Natural killer cell (primary cell): ENCODE data around the gene CPNE4. TPM values are rescaled to one million over a fixed set of nuclear protein-coding genes. Genes with fewer than 3 reads are reported as not detected.

Experiments
- ATAC-seq, 3 donors: fragments of 150-1000 bp in 2 of 3; fragments of 200-7000 bp in 1 of 3; cut with Tn5 transposase; 1 replicate in 1 of 3; 2 replicates in 2 of 3; pipeline ENCODE4 v1.10.0; 2021; ENCODE audit warnings: mild to moderate bottlenecking in 2 of 3, moderate library complexity in 2 of 3
- DNase-seq, 2 donors: peaks; one replicate each; pipeline versions ENCODE4 v3.0.0 to v3.0.0-alpha.2; 2013 to 2021; ENCODE audit warnings: mixed read lengths in 1 of 2
- H3K27ac ChIP-seq: one replicate; pipeline ENCODE4 v1.5.1; 2013; ENCODE audit warnings: mild to moderate bottlenecking, low read length
- H3K27me3 ChIP-seq: one replicate; pipeline ENCODE4 v1.6.1; 2013; ENCODE audit warnings: low read length; ENCODE audit not compliant: control insufficient read depth, insufficient read depth
- H3K36me3 ChIP-seq: one replicate; pipeline ENCODE4 v1.6.1; 2013; ENCODE audit warnings: low read length; ENCODE audit not compliant: control insufficient read depth, insufficient read depth
- H3K4me1 ChIP-seq: one replicate; pipeline ENCODE4 v1.6.1; 2013; ENCODE audit warnings: low read length; ENCODE audit not compliant: control insufficient read depth, insufficient read depth
- H3K4me3 ChIP-seq: one replicate; pipeline ENCODE4 v1.5.1; 2013; ENCODE audit warnings: low read length
- H3K9me3 ChIP-seq: one replicate; pipeline ENCODE4 v1.6.1; 2013; ENCODE audit warnings: low read length; ENCODE audit not compliant: control insufficient read depth, insufficient read depth
- H3K27ac Mint-ChIP-seq, 2 donors: one replicate each; pipeline ENCODE4 v1.8.0; 2022; ENCODE audit warnings: mild to moderate bottlenecking in 2 of 2, mixed read lengths in 2 of 2, moderate library complexity in 1 of 2
- H3K27me3 Mint-ChIP-seq, 2 donors: one replicate each; pipeline ENCODE4 v1.8.0; 2022; ENCODE audit warnings: low read depth in 2 of 2, mixed read lengths in 2 of 2
- H3K36me3 Mint-ChIP-seq: one replicate; pipeline ENCODE4 v1.8.0; 2022; ENCODE audit warnings: mixed read lengths
- H3K4me1 Mint-ChIP-seq, 2 donors: one replicate each; pipeline ENCODE4 v1.8.0; 2022; ENCODE audit warnings: mixed read lengths in 2 of 2
- H3K4me3 Mint-ChIP-seq: one replicate; pipeline ENCODE4 v1.8.0; 2022; ENCODE audit warnings: mild to moderate bottlenecking, moderate library complexity, mixed read lengths
- H3K9me3 Mint-ChIP-seq, 2 donors: one replicate each; pipeline ENCODE4 v1.8.0; 2022; ENCODE audit warnings: mixed read lengths in 2 of 2
- WGBS: methylation state at CpG from one replicate; pipeline ENCODE4 v1.1.7; 2013; ENCODE audit warnings: missing lambda C conversion rate; ENCODE audit not compliant: insufficient coverage; 5-methylcytosine and 5-hydroxymethylcytosine counted together
- intact Hi-C: fragments of 100-400 bp; cut with micrococcal nuclease; formaldehyde crosslinking; loops from one replicate; pipeline ENCODE4 v1.14.2; 2022
- total RNA-seq, 4 donors: library from RNA; stranded (reverse); fragments of 120-200 nt in 1 of 4; gene quantifications; one replicate each; pipeline versions ENCODE4 v1.2.3 to v1.2.4, GENCODE V29; 2013 to 2022
- TF ChIP-seq, protein P1 (sequence below): fragments of 200-600 bp; IDR thresholded peaks from one replicate; pipeline ENCODE4 v1.8.0; 2022; ENCODE audit warnings: antibody characterized with exemption

CPNE4 gene
- total RNA-seq, 3 donors from 2014 or later (not counting 1 experiment from before 2014, with no cell fraction given): not detected

DNA sequence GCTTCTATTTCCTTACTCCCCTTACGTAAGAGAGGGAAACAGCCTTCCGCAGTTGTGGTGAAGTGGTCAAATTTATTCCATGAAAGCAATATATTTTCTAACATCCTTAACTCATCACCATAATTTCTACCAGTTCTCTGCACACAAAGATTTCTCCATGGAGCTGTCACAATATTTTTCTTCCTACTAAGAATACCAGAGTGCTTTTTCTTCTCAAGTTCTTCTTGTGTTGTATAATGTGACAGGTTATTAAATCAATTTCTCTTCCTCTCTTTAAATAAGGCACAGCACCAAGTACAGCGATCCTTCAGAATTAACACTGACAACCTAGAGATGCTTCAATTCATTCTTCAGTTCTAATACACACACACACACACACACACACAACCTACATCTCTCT lies 153.0 kb downstream of the CPNE4 start:
- ATAC-seq: no peak
- Histone ChIP-seq H3K9me3 (no peaks in the 10 kb centered on the region), H3K27ac (no peak overlapping the region), H3K4me1 (no peaks in the 10 kb centered on the region), H3K4me3 (no peak overlapping the region), H3K27me3 (no peaks in the 10 kb centered on the region), H3K36me3 (no peaks in the 10 kb centered on the region)
- Mint-ChIP-seq H3K27ac (no peak overlapping the region), H3K9me3 (no peaks in the 10 kb centered on the region), H3K4me1 (no peaks in the 10 kb centered on the region), H3K4me3 (no peak overlapping the region), H3K27me3 (no peaks in the 10 kb centered on the region), H3K36me3 (no peaks in the 10 kb centered on the region)
- no peak for DNase-seq
- TF ChIP-seq, protein P1, sequence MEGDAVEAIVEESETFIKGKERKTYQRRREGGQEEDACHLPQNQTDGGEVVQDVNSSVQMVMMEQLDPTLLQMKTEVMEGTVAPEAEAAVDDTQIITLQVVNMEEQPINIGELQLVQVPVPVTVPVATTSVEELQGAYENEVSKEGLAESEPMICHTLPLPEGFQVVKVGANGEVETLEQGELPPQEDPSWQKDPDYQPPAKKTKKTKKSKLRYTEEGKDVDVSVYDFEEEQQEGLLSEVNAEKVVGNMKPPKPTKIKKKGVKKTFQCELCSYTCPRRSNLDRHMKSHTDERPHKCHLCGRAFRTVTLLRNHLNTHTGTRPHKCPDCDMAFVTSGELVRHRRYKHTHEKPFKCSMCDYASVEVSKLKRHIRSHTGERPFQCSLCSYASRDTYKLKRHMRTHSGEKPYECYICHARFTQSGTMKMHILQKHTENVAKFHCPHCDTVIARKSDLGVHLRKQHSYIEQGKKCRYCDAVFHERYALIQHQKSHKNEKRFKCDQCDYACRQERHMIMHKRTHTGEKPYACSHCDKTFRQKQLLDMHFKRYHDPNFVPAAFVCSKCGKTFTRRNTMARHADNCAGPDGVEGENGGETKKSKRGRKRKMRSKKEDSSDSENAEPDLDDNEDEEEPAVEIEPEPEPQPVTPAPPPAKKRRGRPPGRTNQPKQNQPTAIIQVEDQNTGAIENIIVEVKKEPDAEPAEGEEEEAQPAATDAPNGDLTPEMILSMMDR: no peak
- WGBS: 50% methylated on average over 1 of the region's 3 CpGs
- intact Hi-C loops: no loop called here

DNA sequence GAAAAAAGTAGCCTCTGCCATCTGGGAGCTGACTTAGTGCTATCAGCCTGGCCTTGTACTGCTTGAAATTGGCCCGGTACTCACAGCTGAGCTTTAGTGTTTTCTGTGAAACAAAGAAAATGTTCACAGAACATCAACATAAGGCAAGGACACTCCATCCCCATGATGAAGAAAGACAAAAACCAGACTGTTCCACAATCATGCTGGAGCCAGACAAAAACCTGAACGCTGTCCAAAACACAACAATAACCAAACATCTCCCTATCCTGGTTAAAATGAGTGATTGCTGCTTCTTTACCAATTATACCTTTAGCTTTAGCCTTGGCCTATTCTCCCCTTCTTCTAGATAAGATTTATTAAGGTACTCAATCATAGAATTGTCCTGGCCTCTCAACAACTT lies 153.9 kb downstream of the CPNE4 start:
- 69% methylated on average over 2 of the region's 2 CpGs for WGBS
- H3K36me3 Mint-ChIP-seq: no peaks in the 10 kb centered on the region
- no peak overlapping the region for H3K4me3 ChIP-seq
- ATAC-seq: no peak
- H3K27me3 ChIP-seq: no peaks in the 10 kb centered on the region
- TF ChIP-seq, protein P1: no peak
- no peaks in the 10 kb centered on the region for H3K36me3 ChIP-seq
- no peaks in the 10 kb centered on the region for H3K9me3 Mint-ChIP-seq
- no peak overlapping the region for H3K27ac ChIP-seq
- no peaks in the 10 kb centered on the region for H3K4me1 Mint-ChIP-seq
- no peaks in the 10 kb centered on the region for H3K9me3 ChIP-seq
- intact Hi-C loops: no loop called here
- no peak for DNase-seq
- H3K27me3 Mint-ChIP-seq: no peaks in the 10 kb centered on the region
- no peak overlapping the region for H3K27ac Mint-ChIP-seq
- H3K4me1 ChIP-seq: no peaks in the 10 kb centered on the region
- no peak overlapping the region for H3K4me3 Mint-ChIP-seq

DNA sequence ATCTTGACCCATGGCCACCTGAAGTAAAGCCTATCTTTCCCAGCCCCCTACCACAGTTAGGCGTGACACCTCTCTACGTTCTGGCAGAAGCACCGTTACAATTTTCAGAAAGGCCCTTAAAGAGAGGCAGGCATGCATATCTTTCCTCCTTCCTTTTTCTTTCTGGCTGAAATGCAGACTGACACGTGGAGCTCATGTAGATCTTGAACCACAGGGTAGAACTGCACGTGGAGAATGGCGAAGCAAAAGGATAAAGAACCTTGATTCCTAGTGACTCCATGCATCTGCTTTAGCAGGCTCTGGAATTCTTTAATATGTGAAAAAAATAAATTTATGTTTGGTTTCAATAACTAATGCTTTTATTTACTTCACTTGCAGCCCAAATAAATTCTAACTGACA lies 166.6 kb downstream of the CPNE4 start:
- Mint-ChIP-seq H3K36me3 (no peaks in the 10 kb centered on the region), H3K9me3 (peaks cover 3 to 7% of the 10 kb centered on the region in 2 donors)
- WGBS: 64% methylated on average over 6 of the region's 6 CpGs

DNA sequence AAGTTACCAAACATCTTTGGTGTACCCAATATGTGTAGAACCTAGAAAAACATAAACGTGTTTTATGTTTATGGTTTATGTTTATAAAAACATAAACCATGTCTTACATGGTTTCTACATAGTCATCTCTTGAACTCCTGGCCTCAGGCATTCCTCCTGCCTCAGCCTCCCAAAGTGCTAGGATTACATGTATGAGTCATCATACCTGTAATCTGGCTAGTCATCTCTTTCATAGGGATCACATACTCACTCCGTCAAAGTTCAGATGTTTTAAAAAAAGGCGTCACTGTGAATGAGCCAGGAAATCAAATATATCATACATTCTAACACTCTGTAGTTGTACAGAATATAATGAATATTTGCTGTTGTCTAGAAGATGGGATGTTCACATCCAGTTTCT lies 178.6 kb downstream of the CPNE4 start:
- no peak for ATAC-seq
- Mint-ChIP-seq H3K9me3 (peaks cover 0 to 2% of the 10 kb centered on the region in 2 donors), H3K4me3 (no peak overlapping the region), H3K27me3 (no peaks in the 10 kb centered on the region), H3K36me3 (no peaks in the 10 kb centered on the region), H3K27ac (no peak overlapping the region), H3K4me1 (no peaks in the 10 kb centered on the region)
- Histone ChIP-seq H3K4me3 (no peak overlapping the region), H3K36me3 (no peaks in the 10 kb centered on the region), H3K27ac (no peak overlapping the region), H3K4me1 (no peaks in the 10 kb centered on the region), H3K27me3 (no peaks in the 10 kb centered on the region), H3K9me3 (no peaks in the 10 kb centered on the region)
- WGBS: no CpG with 5 or more reads among the region's 3 CpGs
- DNase-seq: no peak
- intact Hi-C loops: no loop called here
- TF ChIP-seq, protein P1: no peak

More for the DNA sequence above, 166.6 kb downstream of the CPNE4 start:
- Mint-ChIP-seq H3K4me1 (no peaks in the 10 kb centered on the region), H3K4me3 (no peak overlapping the region), H3K27me3 (no peaks in the 10 kb centered on the region), H3K27ac (no peak overlapping the region)
- H3K27ac ChIP-seq: no peak overlapping the region
- intact Hi-C loops: no loop called here
- no peaks in the 10 kb centered on the region for H3K4me1 ChIP-seq
- no peaks in the 10 kb centered on the region for H3K9me3 ChIP-seq
- ATAC-seq: no peak
- DNase-seq: no peak
- H3K27me3 ChIP-seq: no peaks in the 10 kb centered on the region
- H3K4me3 ChIP-seq: no peak overlapping the region
- TF ChIP-seq, protein P1: no peak
- no peaks in the 10 kb centered on the region for H3K36me3 ChIP-seq
